T-helper 2 cell treated with Interferon-gamma antibody and Interleukin-4, amounts not matched to agents 100 ng/mL and 5 ng/mL, for 36 hours (primary cell): Measurements from ENCODE around the gene PDGFRA. TPM values are rescaled to one million over a fixed set of nuclear protein-coding genes. Genes with fewer than 3 reads are reported as not detected.

Experiments
- intact Hi-C: fragments of 100-400 bp; cut with micrococcal nuclease; formaldehyde crosslinking; loops from one replicate; pipeline ENCODE4 v1.15.1; 2023
- total RNA-seq: library from RNA; stranded (reverse); gene quantifications from 2 replicates; pipeline ENCODE4 v1.2.3, GENCODE V29; 2022

PDGFRA gene
- total RNA-seq, result 0.11 and 0.34 TPM in 2 replicates

DNA sequence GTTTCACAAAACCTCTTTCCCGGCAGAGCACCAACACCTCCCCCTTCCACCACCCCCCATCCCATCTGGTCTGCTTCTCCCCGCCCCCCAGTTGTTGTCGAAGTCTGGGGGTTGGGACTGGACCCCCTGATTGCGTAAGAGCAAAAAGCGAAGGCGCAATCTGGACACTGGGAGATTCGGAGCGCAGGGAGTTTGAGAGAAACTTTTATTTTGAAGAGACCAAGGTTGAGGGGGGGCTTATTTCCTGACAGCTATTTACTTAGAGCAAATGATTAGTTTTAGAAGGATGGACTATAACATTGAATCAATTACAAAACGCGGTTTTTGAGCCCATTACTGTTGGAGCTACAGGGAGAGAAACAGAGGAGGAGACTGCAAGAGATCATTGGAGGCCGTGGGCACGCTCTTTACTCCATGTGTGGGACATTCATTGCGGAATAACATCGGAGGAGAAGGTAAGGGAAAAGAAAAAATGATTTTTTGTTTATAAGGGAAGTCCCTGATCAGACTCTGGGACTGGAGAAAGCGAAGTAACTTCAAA, at the start of gene PDGFRA:
TSS of gene PDGFRA (plus strand) at position 333 of the 541 bp plus-strand sequence. CDS start 29,476 bp downstream, outside the sequence.
- intact Hi-C loops, result loop anchor here (2.0 kb wide), 1 partner anchor 128 kb away; the partner anchor contains the start of gene GSX2

DNA sequence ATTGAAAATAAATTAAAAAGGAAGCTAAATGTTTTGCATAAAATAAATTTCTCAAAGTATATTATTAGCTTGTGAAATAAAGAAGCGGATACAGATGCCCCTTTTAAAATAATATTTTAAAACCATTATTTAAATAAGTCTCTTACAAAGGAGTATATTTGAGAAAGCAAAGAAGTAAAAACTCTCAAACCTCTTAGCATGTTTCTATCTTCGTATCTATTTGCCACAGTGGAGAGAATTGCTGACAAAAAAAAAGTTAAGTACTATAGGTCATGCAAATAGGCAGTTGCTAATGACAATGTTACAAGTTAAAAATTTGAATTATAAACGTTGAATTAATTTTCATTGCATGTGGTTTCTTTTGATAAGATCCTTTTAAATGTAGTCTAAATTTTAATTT, 44.5 kb upstream of the PDGFRA start:
- intact Hi-C loops, result no loop called here

DNA sequence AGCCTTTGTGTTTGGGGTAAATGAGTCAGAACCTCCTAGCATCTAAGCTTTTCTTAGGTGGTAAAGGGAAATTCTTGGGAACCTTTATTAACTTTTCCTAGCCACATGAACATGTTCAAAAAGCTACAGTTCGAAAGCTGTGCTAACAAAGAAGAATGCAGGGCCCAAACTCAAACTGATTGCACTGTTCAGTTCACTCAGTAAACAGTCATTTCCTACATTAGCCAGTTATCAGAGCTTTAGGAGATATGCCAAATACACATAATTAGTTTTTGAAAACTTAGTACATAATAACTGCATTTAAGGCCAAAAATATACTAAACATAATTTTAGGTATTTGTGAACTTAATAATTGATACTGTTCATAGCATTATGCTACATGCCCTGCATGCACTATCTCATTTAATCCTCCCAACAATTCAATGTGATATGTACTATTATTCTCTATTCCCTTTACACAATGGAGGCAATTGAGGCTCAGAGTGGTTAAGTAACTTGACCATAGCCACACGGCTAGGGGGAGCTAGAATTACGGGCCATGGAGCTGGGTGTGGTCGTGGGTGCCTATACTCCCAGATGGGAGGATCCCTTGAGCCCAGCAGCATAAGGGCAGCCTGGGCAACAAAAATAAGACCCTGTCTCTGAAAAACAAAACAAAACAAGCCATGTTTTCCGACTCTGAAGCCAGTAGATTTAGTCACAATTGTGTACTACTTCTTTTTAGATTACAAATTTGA, 43.9 kb upstream of the PDGFRA start:
- intact Hi-C loops, result no loop called here

DNA sequence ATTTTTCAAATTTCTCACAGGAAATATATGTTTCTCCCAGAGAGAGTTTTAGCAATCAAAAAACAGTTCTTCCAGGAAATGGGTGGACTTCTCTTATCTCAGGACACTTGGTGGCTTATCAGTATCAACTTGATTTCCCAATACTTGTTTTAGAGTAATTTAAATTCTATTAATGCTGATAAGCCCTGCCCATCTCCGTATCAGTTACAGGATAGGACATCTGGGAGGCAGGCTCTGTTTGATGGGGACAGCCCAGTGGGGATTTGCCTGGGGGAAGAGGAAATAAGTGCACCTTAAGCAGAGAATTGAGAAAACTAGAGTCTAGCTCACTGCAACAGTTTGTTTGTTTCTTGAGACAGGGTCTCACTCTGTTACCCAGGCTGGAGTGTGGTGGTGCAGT, 43.2 kb upstream of the PDGFRA start:
- intact Hi-C loops, result no loop called here

DNA sequence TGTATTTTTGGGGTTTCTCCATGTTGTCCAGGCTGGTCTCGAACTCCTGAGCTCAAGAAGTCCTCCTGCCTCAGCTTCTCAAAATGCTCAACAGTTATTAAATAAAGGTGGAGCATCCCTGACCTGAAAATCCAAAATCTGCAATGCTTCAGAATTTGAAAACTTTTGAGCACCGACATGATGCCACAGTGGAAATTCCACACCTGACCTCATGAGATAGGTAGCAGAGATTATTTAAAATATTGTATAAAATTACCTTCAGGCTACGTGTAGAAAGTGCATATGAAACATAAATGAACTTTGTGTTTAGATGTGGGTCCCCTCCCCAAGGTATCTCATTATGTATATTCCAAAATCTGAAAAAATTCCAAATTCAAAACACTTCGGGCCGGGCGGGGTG, 42.7 kb upstream of the PDGFRA start:
- intact Hi-C loops, result no loop called here

DNA sequence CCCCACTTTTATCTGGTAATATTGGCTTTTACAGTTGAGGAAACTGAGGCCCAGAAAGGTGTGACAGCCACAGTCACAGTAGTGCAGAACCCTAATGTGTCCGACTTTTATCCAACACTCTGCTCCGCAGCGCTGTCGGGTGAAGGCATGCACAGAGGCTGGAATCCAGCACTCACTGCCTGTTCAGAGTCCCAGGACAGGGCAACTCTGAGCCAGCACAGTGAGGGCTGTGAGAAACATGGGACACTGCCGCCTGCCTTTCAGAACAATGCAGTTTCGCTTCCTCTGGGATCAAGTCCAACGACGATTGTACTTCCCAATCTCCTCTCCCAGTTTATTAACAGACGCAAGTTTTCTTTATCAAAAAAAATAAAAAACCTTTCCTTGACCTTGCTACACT, 41.9 kb upstream of the PDGFRA start:
- intact Hi-C loops, result no loop called here

DNA sequence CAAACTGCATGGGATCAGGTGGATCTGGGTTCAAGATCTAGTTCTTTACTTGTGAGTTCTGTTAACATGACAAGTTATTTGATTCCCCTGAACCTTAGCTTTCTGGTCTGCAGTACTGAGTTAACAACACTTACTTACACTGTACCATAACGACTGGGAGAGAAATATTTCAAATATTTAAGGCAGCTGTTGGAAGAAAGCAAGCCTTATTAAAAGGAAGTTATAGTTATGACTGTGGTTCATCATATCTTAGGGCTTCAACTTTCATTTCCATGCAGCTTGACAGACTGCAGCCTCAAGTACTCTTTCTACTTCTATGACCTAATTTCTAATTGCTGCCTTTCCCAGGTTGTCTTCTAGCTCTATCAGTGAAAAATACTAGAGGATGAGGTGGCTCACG, 40.0 kb upstream of the PDGFRA start:
- intact Hi-C loops, result no loop called here

DNA sequence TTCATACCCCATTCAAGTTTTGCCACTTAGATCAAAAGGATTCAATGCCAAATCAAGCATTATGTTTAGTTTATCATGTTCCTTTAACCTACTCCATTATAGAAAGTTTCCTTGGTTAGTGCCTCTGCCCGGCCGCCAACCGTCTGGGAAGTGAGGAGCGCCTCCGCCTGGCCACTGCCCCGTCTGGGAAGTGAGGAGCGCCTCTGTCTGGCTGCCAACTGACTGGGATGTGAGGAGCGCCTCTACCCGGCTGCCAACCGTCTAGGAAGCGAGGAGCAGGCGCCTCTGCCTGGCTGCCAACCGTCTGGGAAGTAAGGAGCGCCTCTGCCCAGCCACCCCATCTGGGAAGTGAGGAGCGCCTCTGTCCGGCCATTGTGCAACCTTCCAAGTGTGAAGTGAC, 36.3 kb upstream of the PDGFRA start:
- intact Hi-C loops, result no loop called here

DNA sequence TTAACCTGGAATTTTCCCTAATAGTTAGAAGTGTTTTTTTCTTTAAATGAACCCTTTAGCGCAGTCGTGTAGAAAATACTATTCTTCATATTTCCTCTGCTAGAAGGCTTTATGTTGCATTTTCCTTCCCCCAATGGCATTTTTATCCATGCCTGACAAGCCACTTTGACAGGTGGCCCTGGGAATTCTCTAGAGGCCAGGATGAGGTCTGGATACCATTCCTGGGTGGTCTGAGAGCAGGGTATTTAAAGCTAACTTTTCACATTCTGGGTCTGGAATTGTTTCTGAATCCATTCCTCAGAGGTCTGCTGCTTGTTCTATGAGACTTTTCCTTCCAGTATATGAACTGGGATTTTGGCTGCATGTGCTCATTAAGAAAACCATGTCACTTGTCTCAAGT, 31.2 kb upstream of the PDGFRA start:
- intact Hi-C loops, result no loop called here

DNA sequence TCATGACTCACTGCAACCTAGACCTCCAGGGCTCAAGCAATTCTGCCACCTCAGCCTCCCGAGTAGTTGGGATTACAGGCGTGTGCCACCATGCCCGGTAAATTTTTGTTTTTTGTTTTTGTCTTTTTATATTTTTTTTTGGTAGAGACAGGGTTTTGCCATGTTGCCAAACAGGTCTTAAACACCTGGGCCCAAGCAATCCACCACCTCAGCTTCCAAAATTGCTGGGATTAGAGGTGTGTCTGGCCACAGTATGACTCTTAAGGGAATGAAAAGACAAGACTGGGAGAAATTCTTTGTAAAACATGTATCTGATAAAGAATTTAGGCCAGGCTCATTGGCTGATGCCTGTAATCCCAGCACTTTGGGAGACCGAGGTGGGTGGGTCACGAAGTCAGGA, 29.2 kb upstream of the PDGFRA start:
- intact Hi-C loops, result no loop called here

DNA sequence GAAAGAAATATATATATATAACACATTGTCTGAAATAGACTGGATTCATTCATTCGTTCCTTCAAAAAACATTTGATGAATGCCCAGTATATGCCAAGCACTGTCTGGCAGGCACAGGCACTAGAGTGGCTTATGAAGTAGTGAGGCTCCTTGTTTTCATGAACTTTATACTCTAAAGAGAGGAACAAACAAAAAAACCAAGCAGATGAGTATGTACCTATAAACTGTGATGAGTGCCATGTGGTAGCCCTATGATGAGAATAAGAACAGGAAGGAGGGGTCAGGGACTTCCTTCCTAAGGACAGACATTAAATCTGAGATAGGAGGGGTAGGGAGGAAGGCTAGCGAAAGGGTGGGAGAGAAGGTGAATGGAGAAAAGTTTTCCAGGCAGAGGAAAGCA, 19.5 kb upstream of the PDGFRA start:
- intact Hi-C loops, result no loop called here

DNA sequence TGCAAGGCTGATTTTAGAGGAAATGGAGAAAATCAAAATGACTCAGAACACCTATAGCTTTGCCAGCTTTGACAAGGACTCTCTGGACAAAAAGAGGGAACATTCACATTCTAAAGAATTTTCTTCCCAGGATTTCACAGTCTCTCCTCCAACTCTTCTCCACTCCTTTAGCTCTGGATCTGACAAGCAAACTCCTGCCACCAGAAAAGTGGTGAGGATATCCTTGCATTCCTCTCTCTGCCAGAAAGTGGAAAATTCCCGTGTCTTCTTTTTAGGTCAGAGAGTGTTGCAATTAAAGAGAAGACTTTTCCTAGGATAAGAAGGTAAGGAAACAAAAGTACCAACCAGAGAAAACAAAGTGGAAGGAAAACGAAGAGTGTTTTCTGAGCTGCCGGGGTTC, 16.1 kb upstream of the PDGFRA start:
- intact Hi-C loops, result no loop called here

DNA sequence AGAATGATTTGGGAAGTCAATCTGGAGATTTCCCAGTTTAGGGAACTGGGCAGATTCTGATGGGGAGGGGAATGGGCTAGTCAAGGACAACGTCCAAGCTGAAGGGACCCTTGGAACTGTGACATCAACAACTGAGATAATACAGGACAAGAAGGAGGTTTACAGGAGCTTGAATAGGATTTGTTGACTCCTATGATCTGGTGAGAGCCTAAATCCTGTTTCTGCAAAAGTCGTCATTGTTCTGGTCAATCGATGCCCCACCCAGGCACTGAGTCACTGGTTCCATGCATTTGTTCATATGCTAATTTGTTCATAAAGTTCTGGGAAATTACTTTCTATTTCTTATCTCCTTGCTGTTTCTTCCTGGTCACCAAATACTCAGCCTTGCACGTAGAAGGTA, 15.3 kb upstream of the PDGFRA start:
- intact Hi-C loops, result no loop called here

DNA sequence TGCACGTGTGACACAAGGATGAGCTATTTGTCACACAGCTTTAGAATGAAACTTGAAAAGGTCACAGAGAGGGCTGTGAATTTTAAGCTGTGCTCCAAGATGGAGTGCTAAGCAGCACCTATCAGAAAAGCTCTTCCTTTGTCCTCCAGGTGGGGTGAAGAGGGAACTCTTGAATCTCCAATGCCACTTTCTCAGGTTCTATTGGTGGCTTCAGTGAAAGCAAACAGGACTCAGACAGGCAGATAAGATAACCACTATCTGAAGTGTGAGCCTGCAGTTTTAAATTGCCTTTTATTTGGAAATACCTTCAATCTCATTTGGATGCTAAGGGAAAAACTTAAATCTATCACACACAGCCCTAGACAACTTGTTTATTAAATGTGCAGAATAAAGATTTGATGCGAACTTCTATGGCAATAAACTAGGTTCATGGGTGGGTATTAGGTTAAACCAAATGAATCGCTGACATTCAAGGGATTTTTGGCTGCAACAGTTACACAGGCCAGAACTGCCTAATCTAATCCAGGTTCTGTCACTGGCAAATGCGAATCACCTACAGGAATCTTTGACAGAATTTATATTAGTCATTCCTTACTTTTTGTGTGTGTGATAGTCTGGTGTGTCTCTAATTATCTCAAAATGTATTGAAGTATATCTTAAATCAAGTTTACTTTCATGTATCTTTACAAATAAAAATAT, 13.6 kb upstream of the PDGFRA start:
- intact Hi-C loops, result loop anchor here (5.0 kb wide), 1 partner anchor 1018 kb away; no protein-coding TSS in a partner anchor

DNA sequence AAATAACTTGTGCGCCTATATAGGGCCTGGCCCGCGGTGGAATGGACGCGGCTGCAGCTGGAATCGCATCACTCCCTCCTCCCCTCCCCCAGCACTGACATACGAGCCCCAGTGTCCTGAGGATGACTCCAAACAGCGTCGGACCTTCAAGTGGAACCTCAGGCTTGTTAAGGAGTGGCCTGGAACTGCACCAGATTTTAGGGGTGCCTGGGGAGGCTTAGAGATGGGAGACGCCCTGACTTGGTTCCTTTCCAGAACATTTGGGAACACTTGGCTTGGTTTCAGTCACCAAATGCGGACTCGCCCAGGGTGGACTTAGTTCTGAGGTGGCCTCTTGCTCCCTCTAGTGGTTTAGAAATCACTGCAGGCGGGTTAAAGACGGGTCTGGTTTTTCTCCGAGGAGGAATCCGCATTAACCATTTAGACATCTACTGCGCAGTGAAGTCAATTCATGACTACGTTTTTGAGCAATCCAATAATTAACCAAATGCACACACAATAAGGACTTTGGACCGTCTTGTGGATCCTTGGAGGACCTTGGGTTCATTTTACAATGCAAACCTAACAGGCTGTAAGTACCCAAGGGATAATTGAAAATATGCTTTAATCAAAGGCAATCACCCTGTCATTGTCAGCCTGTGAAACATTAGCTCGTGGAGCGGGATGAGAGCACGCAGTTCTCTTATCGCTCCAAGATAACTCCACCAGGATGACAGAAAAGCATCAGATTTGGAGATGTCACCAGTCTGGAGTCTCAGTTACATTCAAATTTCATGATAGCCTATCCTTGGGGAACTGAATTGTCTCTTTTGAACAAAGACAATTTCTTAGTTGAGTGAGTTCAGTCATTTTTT, 11.2 kb upstream of the PDGFRA start:
- intact Hi-C loops, result loop anchor here (1.0 to 5.0 kb wide), 4 partner anchors 15 to 1021 kb away; no protein-coding TSS in a partner anchor

DNA sequence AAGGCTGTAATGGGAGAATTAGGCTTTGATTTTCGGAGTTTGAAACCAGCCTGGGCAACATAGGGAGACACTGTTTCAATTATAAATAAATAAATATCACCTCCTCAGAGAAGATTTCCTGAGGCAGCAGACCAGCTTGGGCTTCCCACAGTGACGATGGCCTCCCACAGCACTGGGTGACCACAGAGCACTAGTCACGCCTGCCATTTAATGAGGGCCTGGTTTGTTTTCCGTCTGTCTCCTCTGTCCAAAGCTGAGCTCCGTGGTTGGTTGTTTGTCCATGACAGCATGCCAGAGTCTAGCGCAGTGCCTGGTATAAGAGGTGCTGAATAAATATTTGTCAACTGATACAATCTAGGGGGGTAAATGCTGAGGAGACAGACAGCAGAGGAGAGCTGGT, 10.4 kb upstream of the PDGFRA start:
- intact Hi-C loops, result loop anchor here (1.0 to 5.0 kb wide), 3 partner anchors 14 to 1021 kb away; no protein-coding TSS in a partner anchor

DNA sequence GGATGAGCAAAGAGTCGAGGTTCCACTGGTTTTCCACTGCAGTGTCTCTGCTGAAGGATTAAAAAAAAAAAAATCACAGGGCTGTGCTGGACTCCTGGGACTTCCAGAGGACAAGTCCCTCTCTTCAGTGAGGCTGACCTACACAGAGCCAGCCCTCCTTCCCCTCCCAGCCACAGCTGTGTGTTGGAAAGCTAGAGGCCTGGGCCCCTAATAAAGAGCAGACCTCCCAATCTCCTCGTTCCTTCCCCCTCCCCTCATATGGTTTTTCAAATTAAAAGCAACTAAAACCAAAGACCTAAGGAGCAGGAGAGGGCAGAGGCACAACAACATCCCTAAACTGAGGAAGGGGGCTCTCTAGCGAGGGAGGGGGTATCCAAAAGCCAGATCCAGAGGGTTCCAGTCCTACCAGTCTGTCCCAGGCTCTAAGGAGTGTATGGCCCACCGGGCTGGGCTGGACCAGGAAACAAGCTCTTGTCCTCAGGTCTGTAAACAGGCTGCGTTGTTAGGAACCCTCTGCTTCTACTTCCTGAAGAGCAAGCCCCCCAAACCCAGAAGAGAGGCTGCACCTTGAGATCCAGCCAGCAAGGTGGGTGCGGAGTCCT, 4.0 kb upstream of the PDGFRA start:
- intact Hi-C loops, result no loop called here

DNA sequence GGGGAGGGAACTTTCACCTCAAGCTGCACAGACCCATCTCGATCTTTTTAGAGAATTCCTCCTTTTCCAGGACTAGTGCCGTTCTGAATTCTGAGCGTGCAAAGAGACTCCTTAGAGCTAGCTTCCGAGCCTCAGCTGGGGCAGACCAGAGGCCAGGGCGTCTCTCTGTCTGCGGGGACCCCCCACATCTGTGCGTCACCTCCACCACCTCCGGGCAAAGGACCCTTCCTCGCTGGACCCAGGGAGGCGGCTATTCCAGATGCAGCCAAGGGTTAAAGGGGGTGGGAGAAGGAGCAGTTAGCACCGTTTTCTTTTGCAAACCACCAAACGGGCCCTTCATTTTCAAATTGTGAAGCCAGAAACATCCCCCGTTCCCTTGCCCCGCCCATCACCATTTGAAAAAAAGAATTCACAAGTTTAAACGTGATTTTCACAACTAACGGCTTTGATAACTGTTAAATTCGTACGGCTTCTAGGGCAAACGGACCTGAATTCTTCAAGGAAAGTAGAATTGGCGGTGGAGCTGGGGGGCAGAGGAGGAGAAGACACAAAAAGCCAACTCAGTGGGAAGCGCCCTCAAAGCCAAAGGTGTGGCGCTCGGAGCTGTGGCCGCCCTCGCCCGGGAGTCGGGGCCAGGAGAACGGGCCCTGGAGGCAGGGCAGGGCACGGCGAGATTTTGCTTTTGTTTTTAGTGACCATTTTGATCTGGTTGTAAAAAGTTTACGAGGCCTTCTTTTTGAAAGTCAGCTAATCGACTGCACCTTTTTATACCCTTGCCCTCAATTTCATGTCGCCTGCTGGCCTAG, 3.3 kb upstream of the PDGFRA start:
- intact Hi-C loops, result no loop called here

DNA sequence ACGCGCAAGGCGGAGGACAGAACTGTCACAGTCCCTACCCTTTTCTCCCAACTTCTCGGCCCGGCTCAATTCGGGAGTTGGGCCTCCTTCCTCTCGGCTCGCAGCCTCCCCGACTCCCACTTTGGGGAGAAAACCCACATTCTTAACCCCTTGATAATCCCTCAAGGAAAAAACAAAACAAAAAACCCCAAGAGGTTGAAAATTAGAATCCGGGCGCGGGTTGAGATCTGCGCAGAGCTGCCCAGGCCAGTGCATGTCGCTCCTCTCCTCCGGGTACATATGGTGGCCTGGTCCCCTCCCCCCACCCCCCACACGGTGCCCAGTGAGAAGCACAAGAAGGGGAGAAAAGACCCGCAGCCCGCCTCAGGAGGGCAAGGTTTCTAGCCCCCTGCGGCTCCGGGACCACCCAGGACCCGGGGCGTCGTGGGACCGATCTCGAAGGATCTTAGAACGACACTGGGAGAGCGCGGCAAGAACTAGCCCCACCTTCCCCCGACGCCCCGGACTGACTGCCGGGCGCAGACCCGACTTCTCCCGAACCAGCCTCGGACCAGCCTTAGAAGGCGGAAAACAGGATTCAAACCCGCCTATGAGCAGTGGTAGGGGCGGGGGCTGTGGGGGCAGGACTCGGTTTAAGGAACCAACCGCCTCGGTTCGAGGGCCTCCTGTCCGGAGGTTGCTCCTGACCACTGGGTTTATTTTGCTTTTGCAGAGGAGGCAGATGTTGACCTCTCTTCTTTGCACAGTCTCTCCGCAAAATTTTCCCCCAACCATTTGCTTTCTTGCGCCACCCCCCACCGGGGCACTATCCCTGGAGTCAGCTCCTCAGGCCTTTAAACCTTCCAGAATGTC, 2.5 kb upstream of the PDGFRA start:
- intact Hi-C loops, result loop anchor here (1.0 kb wide), 1 partner anchor 320 kb away; no protein-coding TSS in a partner anchor
